ENCODE measurements around the gene OBP2A.
"Not testable (repeated sequence)": the region's sequence is repeated elsewhere in the genome, so short reads cannot be mapped to it uniquely, and the experiment has no call there.

OBP2A gene

GRCh38 chr9:135513351-135513846 lies 32.5 kb upstream of the OBP2A start:
- Histone ChIP-seq H3K36me3 (ENCODE audit: insufficient read depth, low read length) (no peaks in the 10 kb centered on the region; the same call in 1 of the 2 replicates), H3K4me2 (ENCODE audit: low read length) (no peak overlapping the region), H3K79me2 (ENCODE audit: insufficient read depth, low read length) (no peaks in the 10 kb centered on the region), H2AFZ (ENCODE audit: low read length) (no peak overlapping the region), H3K27me3 (ENCODE audit: insufficient read depth, low read length) (peaks cover 9% of the 10 kb centered on the region; the same call in 1 of the 2 replicates), H3K27ac (ENCODE audit: low read depth, low read length, poor library complexity, severe bottlenecking) (no peak overlapping the region), H3K9me3 (ENCODE audit: low read length) (peaks cover 6% of the 10 kb centered on the region; the same call in 1 of the 2 replicates), H3K4me3 (ENCODE audit: low read depth, low read length, poor library complexity, severe bottlenecking) (no peak overlapping the region), H3F3A (ENCODE audit: insufficient read depth, low read length) (no peaks in the 10 kb centered on the region), H3K9me2 (ENCODE audit: low read depth, low read length) (no peaks in the 10 kb centered on the region), H3K9ac (ENCODE audit: low read length) (no peak overlapping the region), H4K20me1 (ENCODE audit: insufficient read depth, low read length) (no peaks in the 10 kb centered on the region), H3K4me1 (ENCODE audit: insufficient read depth, low read length, severe bottlenecking) (no peaks in the 10 kb centered on the region)
- no peak for TF ChIP-seq EZH2 (IDR thresholded peaks at IDR 0.05; ENCODE audit: borderline replicate concordance, low read length)
- TF ChIP-seq CTCF (IDR thresholded peaks at IDR 0.05; ENCODE audit: low read length): no peak

- H3K36me3 ChIP-seq (ENCODE audit: insufficient read depth, low read length); H3F3A ChIP-seq (ENCODE audit: insufficient read depth, low read length); H4K20me1 ChIP-seq (ENCODE audit: insufficient read depth, low read length); H3K4me2 ChIP-seq (ENCODE audit: low read length); H3K9me2 ChIP-seq (ENCODE audit: low read depth, low read length); H3K4me3 ChIP-seq (ENCODE audit: low read depth, low read length, poor library complexity, severe bottlenecking); H2AFZ ChIP-seq (ENCODE audit: low read length); H3K27me3 ChIP-seq (ENCODE audit: insufficient read depth, low read length); H3K27ac ChIP-seq (ENCODE audit: low read depth, low read length, poor library complexity, severe bottlenecking); H3K4me1 ChIP-seq (ENCODE audit: insufficient read depth, low read length, severe bottlenecking); H3K79me2 ChIP-seq (ENCODE audit: insufficient read depth, low read length); H3K9me3 ChIP-seq (ENCODE audit: low read length); H3K9ac ChIP-seq (ENCODE audit: low read length): not testable (repeated sequence)
Measured at GRCh38 chr9:135513906-135514305, 32.0 kb upstream of the OBP2A start.

GRCh38 chr9:135514342-135515082 lies 31.4 kb upstream of the OBP2A start:
- H3K4me2 ChIP-seq (ENCODE audit: low read length): no peak overlapping the region
- no peak overlapping the region for H3K27ac ChIP-seq (ENCODE audit: low read depth, low read length, poor library complexity, severe bottlenecking)
- H3K9me2 ChIP-seq (ENCODE audit: low read depth, low read length): no peaks in the 10 kb centered on the region
- TF ChIP-seq EZH2 (IDR thresholded peaks at IDR 0.05; ENCODE audit: borderline replicate concordance, low read length): no peak
- TF ChIP-seq CTCF (IDR thresholded peaks at IDR 0.05; ENCODE audit: low read length): no peak
- no peak overlapping the region for H2AFZ ChIP-seq (ENCODE audit: low read length)
- no peak overlapping the region for H3K4me3 ChIP-seq (ENCODE audit: low read depth, low read length, poor library complexity, severe bottlenecking)
- no peaks in the 10 kb centered on the region for H4K20me1 ChIP-seq (ENCODE audit: insufficient read depth, low read length)
- H3K27me3 ChIP-seq (ENCODE audit: insufficient read depth, low read length): peaks cover 6% of the 10 kb centered on the region; the same call in 1 of the 2 replicates
- H3F3A ChIP-seq (ENCODE audit: insufficient read depth, low read length): no peaks in the 10 kb centered on the region
- H3K79me2 ChIP-seq (ENCODE audit: insufficient read depth, low read length): no peaks in the 10 kb centered on the region
- H3K36me3 ChIP-seq (ENCODE audit: insufficient read depth, low read length): no peaks in the 10 kb centered on the region
- no peaks in the 10 kb centered on the region for H3K4me1 ChIP-seq (ENCODE audit: insufficient read depth, low read length, severe bottlenecking)
- H3K9me3 ChIP-seq (ENCODE audit: low read length): peaks cover under 1% of the 10 kb centered on the region; the same call in 1 of the 2 replicates
- H3K9ac ChIP-seq (ENCODE audit: low read length): no peak overlapping the region

Measured in OCI-LY1 (cell line).